NCI-H1092 (cell line): ENCODE results near the gene CPSF2.

ENCODE experiments used
- DNase-seq: peaks from one replicate; lab custom pipeline; 2025; lab: John Stamatoyannopoulos, UW

Gene CPSF2

GRCh38 chr14:92121670-92122350, at the start of gene CPSF2, which contains the start of gene NDUFB1:
CPSF2 (plus strand) TSS chr14:92121969; CDS start chr14:92130985, 9,016 bp downstream.
NDUFB1 (minus strand) TSS chr14:92121706; CDS start chr14:92117637, 4,069 bp downstream.
- DNase-seq: peak; percentile 73

GRCh38 chr14:92074555-92074954, 47.2 kb upstream of the CPSF2 start:
- no peak for DNase-seq

- DNase-seq: no peak
Measured at GRCh38 chr14:92088494-92088893, 33.3 kb upstream of the CPSF2 start.

GRCh38 chr14:92093320-92093719, 28.4 kb upstream of the CPSF2 start:
- DNase-seq: no peak

DNA sequence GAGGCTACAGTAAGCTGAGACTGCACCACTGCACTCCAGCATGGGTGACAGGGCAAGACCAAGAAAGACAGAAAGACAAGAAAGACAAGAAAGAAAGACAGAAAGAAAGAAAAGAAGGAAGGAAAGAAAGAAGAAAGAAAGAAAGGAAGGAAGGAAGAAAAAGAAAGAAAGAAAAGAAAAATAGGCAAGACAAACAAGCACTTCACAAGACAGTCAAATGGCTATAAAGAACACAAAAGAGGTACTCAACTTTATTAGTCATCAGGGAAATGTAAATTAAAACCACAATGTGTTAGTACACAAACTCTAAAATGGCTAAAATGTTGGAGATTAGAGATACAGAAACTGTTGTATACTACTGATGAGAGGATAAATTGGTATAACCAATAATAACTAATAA, 22.0 kb upstream of the CPSF2 start:
- no peak for DNase-seq

DNA sequence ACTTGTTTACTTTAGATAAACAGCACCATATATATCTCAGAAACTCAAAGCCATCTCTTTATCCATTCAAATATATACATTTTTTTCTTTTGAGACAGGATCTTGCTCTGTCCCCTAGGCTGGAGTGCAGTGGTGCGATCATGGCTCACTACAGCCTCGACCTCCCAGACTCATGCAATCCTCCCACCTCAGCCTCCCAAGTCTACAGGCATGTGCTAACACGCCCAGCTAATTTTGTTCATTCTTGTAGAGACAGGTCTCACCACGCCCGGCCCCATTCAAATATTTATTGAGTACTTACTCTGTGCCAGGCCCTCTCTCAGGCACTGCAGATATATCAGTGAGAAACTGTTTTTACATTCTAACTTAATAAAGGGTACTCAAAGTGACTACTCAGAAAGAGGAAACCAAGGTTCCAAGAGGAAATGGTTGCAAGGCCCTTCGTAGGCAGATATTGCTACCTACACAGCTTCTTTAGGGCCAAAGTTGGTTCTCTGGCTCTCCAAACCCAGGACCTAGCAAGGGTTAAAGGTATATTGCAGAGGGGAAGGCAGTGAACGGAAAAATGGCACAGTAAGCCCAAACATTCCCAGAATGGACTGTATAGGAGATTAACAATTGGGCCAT, 18.3 kb upstream of the CPSF2 start:
- DNase-seq: no peak

DNA sequence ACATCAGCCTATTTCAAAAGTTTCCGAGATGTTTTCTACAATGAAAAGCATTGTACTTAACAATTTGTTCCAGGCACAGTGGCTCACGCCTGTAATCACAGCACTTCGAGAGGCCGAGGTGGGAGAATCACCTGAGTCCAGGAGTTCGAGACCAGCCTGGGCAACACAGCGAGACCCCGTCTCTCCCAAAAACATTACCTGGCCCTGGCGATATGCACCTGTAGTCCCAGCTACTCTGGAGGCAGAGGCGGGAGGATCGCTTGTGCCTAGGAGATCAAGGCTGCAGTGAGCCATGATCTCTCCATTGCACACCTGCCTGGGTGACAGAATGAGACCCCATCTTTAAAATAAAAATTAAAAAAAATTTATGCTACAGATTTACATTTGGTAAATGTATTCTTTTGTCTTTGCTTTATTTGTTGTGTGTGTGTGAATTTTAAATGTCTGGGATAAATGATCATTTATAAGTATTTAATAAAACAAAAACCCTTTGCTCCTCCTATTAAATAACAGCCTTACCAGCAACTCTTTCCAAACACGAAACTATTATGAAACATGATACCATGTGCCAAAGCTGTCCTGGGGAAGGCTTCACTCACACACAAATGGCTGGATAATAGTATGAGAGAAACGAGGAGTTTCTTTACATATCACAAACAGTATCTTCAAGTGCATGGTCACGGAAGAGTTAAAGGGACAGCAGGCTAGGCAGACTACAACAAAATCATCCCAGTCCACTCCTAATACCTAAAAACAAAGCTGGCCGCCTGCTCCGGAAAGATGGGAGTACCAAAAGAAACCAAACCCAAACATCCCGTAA, 16.5 kb upstream of the CPSF2 start:
- no peak for DNase-seq

GRCh38 chr14:92105893-92106142, 16.0 kb upstream of the CPSF2 start:
- DNase-seq: no peak

DNA sequence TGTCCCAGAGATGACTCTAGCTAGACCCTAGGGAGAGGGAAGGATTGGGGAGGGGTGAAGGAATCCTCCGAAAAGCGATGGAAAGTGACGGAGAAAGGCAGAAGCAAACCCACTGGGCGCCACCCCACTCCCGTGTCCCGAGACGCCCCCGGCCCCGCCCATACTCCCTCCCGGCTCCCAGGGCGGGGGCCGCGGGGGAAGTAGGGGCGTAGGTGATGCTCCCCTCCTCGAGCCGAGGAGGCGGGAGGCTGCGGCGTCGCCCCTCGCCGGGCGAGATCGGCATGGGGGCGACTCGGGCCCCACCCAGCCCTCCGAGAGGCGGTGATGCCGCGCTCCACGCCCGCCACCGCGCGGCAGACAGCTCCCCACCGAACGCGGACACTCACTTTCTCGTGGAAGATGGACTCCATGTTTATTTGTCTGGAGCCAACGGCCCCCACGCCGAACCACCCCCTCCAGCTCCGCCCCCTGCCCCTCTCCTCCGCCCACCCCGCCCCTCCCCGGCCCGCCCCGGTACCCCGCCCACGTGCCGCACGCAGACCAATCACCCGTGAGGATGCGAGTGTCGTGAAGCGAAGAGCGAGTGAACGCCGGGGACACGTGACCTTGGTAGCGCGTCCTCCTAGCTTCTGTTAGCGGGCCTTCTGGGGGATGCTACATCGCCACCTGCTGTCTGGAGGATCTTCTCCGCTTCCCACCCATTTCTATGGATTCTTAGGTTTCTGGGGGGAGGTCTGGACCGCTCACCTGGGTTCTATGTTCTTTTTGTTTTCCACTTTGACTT, 15.4 kb upstream of the CPSF2 start, which contains the start of gene ATXN3:
Gene ATXN3 (minus strand): TSS at position 440 of the 784 bp plus-strand sequence. CDS start 30 bp downstream, at position 410.
- DNase-seq: peak; percentile 97

GRCh38 chr14:92108345-92109254, 13.2 kb upstream of the CPSF2 start:
- DNase-seq: no peak

GRCh38 chr14:92109490-92109889, 12.3 kb upstream of the CPSF2 start:
- DNase-seq: no peak

GRCh38 chr14:92121207-92121669, 531 bp upstream of the CPSF2 start:
- no peak for DNase-seq

- no peak for DNase-seq
Measured at GRCh38 chr14:92122351-92122677, 545 bp downstream of the CPSF2 start.

DNA sequence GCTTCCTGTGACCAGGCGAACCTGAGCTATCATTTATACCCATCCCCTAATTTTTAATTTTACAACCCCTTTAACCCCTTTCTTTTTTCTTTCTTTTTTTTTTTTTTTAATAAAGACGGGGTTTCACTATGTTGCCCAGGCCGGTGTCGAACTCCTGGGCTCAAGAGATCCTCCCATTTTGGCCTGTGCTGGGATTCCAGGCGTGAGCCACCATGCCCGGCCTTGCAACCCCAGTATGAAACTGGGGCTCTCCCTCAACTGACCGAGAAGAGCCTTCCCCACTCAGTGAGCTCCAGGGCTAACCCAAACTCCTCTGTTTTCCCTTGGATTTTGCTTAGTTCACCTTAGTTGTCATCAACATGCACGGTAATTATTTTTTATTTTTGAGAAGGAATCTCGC, 992 bp downstream of the CPSF2 start:
- no peak for DNase-seq

- no peak for DNase-seq
Measured at GRCh38 chr14:92134456-92134855, 12.7 kb downstream of the CPSF2 start.

DNA sequence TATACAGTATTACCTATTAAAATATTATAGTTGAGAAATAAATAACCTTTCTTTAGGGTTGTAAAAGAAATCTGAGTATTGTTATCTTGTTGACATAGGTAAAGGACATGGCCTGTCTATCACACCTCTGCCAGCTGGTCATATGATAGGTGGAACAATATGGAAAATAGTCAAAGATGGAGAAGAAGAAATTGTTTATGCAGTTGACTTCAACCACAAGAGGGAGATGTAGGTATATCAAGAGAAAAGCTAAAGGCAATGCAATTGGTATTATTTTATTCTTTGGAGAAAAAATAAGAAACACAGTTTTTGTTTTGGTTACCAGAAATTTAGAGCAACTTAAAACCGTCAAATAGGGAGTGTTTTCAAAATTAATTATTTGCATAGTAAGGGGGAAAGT, 13.5 kb downstream of the CPSF2 start:
- DNase-seq: no peak

- DNase-seq: no peak
Measured at GRCh38 chr14:92143309-92143708, 21.5 kb downstream of the CPSF2 start.

- no peak for DNase-seq
Measured at GRCh38 chr14:92143962-92144361, 22.2 kb downstream of the CPSF2 start.

GRCh38 chr14:92144708-92145107, 22.9 kb downstream of the CPSF2 start:
- no peak for DNase-seq

GRCh38 chr14:92153581-92153980, 31.8 kb downstream of the CPSF2 start:
- DNase-seq: no peak

- no peak for DNase-seq
Measured at GRCh38 chr14:92154283-92154942, 32.6 kb downstream of the CPSF2 start.
